ENCODE data around the gene C8A. TPM values are rescaled to one million over a fixed set of nuclear protein-coding genes. Genes with fewer than 3 reads are reported as not detected.

Gene C8A
- total RNA-seq, 4 donors from 2014 or later, result not detected

DNA sequence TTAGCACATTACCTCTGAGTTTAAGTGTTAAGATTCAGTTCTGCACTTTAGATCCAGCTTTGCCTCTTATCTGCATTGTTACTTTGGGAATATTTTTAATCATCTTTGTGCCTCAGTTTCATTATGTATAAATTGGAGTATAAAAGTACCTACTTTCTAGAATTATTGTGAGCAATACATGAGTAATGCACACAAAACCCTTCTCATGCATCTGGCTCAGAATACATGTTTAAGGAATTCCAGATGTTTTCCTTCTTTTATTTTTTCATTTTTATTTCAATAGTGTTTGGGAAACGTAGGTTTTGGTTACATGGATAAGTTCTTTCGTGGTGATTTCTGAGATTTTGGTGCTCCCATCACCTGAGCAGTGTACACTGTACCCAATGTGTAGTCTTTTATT lies 14.2 kb downstream of the C8A start:
- no peaks in the 10 kb centered on the region for H3K4me1 ChIP-seq
- no peaks in the 10 kb centered on the region for H3K36me3 ChIP-seq
- no peak for DNase-seq (ENCODE audit: extremely low spot score)
- WGBS, result 58% methylated on average over 2 of the region's 2 CpGs
- H3K4me3 ChIP-seq, result no peak overlapping the region
- H3K9me3 ChIP-seq, result no peaks in the 10 kb centered on the region
- intact Hi-C loops (cut with DNase I), result no loop called here
- TF ChIP-seq CTCF (IDR thresholded peaks at IDR 0.05) (no peak), EP300 (IDR thresholded peaks at IDR 0.05) (no peak), POLR2AphosphoS5 (IDR thresholded peaks at IDR 0.05) (no peak), POLR2A (IDR thresholded peaks at IDR 0.05; ENCODE audit: low read depth) (no peak)
- no peak overlapping the region for H3K27ac ChIP-seq (replicated peaks in 1 of 4)
- no peaks in the 10 kb centered on the region for H3K27me3 ChIP-seq

- no peak for DNase-seq (ENCODE audit: extremely low spot score)
- TF ChIP-seq POLR2A (IDR thresholded peaks at IDR 0.05; ENCODE audit: low read depth) (no peak), CTCF (IDR thresholded peaks at IDR 0.05) (no peak), POLR2AphosphoS5 (IDR thresholded peaks at IDR 0.05) (no peak), EP300 (IDR thresholded peaks at IDR 0.05) (no peak)
- Histone ChIP-seq H3K9me3 (no peaks in the 10 kb centered on the region), H3K27ac (replicated peaks in 1 of 4) (no peak overlapping the region), H3K4me1 (no peaks in the 10 kb centered on the region), H3K27me3 (no peaks in the 10 kb centered on the region), H3K4me3 (no peak overlapping the region), H3K36me3 (no peaks in the 10 kb centered on the region)
- intact Hi-C loops (cut with DNase I), result no loop called here
These were observed 18.0 kb downstream of the C8A start for GRCh38 chr1:56872597-56872996.

DNA sequence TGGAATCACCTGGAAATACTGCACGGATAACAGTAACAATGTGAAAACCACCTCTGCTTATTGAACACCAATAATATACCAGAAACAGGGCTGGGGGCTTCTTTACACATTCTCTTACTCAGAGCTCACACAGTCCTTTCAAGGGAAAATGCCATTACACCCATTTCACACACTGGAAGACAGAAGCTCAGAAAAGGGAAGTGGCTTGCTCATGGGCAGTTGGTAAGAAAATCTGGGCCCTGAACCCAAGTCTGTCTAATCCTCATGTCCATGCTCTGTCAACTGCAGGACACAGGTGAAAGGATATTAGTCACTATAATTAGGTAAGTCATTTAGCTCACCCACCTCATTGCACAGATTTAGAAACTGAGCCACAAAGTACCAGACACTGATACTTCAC lies 18.6 kb downstream of the C8A start:
- no peaks in the 10 kb centered on the region for H3K36me3 ChIP-seq
- intact Hi-C loops (cut with DNase I), result no loop called here
- no peak for TF ChIP-seq POLR2AphosphoS5 (IDR thresholded peaks at IDR 0.05)
- no peak for TF ChIP-seq POLR2A (IDR thresholded peaks at IDR 0.05; ENCODE audit: low read depth)
- no peak for TF ChIP-seq EP300 (IDR thresholded peaks at IDR 0.05)
- no peak for TF ChIP-seq CTCF (IDR thresholded peaks at IDR 0.05)
- peaks cover 0 to 2% (median 0%) of the 10 kb centered on the region in 4 donors for H3K4me1 ChIP-seq
- 73% methylated on average over 1 of the region's 1 CpG for WGBS
- no peaks in the 10 kb centered on the region for H3K9me3 ChIP-seq
- no peak overlapping the region for H3K4me3 ChIP-seq
- no peak overlapping the region for H3K27ac ChIP-seq (replicated peaks in 1 of 4)
- DNase-seq (ENCODE audit: extremely low spot score), result no peak
- H3K27me3 ChIP-seq, result no peaks in the 10 kb centered on the region

DNA sequence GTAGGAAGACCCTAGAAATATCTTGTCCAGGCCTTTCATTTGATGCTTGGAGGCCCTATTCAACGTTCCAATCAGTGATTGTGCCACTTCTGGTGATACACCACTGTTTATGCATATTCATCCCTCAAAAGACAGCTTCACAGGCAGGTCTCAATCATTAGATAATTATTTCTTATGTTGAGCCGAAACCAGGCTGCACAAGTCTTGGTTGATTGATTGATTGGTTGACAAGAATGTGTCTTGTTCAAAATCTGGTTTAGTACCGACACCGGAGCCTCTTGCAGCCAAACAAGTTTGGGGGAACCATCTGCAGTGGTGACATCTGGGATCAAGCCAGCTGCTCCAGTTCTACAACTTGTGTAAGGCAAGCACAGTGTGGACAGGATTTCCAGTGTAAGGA lies 20.1 kb downstream of the C8A start:
- Histone ChIP-seq H3K9me3 (no peaks in the 10 kb centered on the region), H3K4me1 (peaks cover 0 to 2% (median 0%) of the 10 kb centered on the region in 4 donors), H3K27me3 (no peaks in the 10 kb centered on the region), H3K4me3 (no peak overlapping the region), H3K36me3 (no peaks in the 10 kb centered on the region), H3K27ac (replicated peaks in 1 of 4) (no peak overlapping the region)
- DNase-seq (ENCODE audit: extremely low spot score), result no peak
- WGBS, result 92% methylated on average over 4 of the region's 4 CpGs
- no peak for TF ChIP-seq CTCF (IDR thresholded peaks at IDR 0.05)
- no peak for TF ChIP-seq POLR2A (IDR thresholded peaks at IDR 0.05; ENCODE audit: low read depth)
- no peak for TF ChIP-seq EP300 (IDR thresholded peaks at IDR 0.05)
- TF ChIP-seq POLR2AphosphoS5 (IDR thresholded peaks at IDR 0.05), result no peak
- intact Hi-C loops (cut with DNase I), result no loop called here

DNA sequence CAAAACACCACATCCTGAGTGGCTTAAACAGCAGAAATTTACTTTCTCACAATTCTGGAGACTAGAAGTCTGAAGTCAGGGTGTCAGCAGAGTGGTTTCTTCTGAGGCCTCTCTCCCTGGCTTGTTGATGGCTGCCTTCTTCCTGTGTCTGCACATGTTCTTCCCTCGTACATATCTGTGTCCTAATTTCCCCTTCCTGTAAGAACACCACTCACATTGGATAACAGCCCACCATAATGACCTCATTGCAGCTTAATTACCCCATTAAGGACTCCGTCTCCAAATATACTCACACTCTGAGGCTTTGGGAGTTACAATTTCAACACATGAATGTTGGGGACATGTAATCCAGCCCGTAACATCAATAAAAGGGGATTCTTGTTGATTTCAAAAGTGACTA lies 23.4 kb downstream of the C8A start:
- Histone ChIP-seq H3K4me3 (no peak overlapping the region), H3K27me3 (no peaks in the 10 kb centered on the region), H3K36me3 (no peaks in the 10 kb centered on the region), H3K4me1 (peaks cover 0 to 2% (median 0%) of the 10 kb centered on the region in 4 donors), H3K27ac (replicated peaks in 1 of 4) (no peak overlapping the region), H3K9me3 (no peaks in the 10 kb centered on the region)
- 52% methylated on average over 3 of the region's 3 CpGs for WGBS
- TF ChIP-seq POLR2A (IDR thresholded peaks at IDR 0.05; ENCODE audit: low read depth) (no peak), CTCF (IDR thresholded peaks at IDR 0.05) (no peak), EP300 (IDR thresholded peaks at IDR 0.05) (no peak)
- no peak for DNase-seq (ENCODE audit: extremely low spot score)
- intact Hi-C loops (cut with DNase I), result no loop called here

Data from esophagus muscularis mucosa (tissue), 4 donors.